ENCODE measurements around the gene EPN2. TPM values are rescaled to one million over a fixed set of nuclear protein-coding genes. Genes with fewer than 3 reads are reported as not detected.

Gene EPN2
- total and polyA plus RNA-seq, 2 experiments from 2014 or later: 19.0 to 35.9 TPM

DNA sequence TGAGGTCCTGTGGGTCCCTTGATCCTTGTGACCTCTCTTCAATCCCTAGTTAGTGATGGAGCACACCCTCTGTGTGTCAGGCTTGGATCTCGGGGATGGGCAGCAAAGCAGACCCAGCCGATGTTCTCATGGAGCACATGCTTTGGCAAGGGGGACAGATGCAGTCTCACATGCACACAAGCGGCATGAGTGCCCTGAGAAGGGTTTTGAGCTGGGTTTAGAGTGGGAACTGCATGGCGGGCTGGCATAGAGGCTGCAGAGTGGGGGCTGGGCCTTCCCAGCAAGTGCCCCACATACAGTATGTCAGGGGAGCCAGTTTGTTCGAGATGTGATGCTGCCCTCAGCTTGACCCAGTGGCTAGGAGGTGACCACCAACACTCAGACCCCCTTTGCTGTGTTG is 83.7 kb downstream of the EPN2 start:
- WGBS (ENCODE audit: low lambda C conversion rate, missing lambda C conversion rate): 96% methylated on average over 5 of the region's 5 CpGs
- H3K27me3 ChIP-seq: no peaks in the 10 kb centered on the region
- TF ChIP-seq EZH2 (IDR thresholded peaks at IDR 0.05; ENCODE audit: borderline replicate concordance) (no peak), EZH2phosphoT487 (IDR thresholded peaks at IDR 0.05; ENCODE audit: low read depth, severe bottlenecking, unreplicated experiment) (no peak)
- TF ChIP-seq, protein P1, sequence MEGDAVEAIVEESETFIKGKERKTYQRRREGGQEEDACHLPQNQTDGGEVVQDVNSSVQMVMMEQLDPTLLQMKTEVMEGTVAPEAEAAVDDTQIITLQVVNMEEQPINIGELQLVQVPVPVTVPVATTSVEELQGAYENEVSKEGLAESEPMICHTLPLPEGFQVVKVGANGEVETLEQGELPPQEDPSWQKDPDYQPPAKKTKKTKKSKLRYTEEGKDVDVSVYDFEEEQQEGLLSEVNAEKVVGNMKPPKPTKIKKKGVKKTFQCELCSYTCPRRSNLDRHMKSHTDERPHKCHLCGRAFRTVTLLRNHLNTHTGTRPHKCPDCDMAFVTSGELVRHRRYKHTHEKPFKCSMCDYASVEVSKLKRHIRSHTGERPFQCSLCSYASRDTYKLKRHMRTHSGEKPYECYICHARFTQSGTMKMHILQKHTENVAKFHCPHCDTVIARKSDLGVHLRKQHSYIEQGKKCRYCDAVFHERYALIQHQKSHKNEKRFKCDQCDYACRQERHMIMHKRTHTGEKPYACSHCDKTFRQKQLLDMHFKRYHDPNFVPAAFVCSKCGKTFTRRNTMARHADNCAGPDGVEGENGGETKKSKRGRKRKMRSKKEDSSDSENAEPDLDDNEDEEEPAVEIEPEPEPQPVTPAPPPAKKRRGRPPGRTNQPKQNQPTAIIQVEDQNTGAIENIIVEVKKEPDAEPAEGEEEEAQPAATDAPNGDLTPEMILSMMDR (IDR thresholded peaks at IDR 0.05; ENCODE audit: poor library complexity): no peak
- H3K79me2 ChIP-seq: no peaks in the 10 kb centered on the region
- H3K9me3 ChIP-seq (ENCODE audit: low read depth): no peaks in the 10 kb centered on the region
- no peaks in the 10 kb centered on the region for H3K36me3 ChIP-seq (replicated peaks; ENCODE audit: insufficient read depth, low read depth)
- peaks cover 5% of the 10 kb centered on the region for H3K4me1 ChIP-seq (ENCODE audit: insufficient read depth)
- H3K9me2 ChIP-seq (replicated peaks; ENCODE audit: insufficient read depth): no peaks in the 10 kb centered on the region
- H3K4me3 ChIP-seq: no peak overlapping the region
- H2AFZ ChIP-seq: no peak overlapping the region
- DNase-seq (ENCODE audit: low spot score): no peak
- H4K20me1 ChIP-seq (ENCODE audit: insufficient read depth, poor library complexity, severe bottlenecking): no peaks in the 10 kb centered on the region
- H3K4me2 ChIP-seq: no peak overlapping the region
- no peak overlapping the region for H3K27ac ChIP-seq

DNA sequence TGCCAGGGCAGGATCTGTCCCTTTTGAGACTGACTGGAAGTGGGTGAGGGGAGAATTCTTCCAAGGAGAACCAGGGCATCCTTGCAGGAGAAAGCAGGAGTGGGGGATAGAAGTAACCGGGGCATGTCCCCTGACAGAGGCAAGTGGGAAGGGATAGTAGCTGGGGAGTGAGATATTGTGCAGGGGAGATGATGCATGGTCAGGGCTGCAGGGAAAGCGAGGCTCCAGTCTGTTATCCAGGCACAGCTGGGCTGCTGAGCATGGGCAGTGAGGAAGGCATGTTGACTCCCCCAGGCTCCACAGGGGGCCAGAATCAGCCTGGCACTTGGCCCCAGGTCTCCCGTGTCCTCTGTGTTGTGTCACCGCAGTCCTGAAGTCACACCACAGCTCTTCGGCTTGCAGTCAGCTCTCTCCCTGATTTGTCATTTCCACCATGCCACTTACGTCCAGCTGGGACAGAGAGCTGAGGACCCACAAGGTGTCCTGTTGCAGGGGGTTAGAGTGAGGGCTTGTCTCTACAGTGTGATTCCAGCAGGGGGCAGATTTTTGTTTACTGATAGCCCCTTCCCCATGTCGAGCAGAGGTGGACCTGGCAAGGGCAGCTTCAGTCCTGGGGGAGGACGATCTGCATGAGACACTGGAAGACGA is 84.4 kb downstream of the EPN2 start:
- Histone ChIP-seq H3K36me3 (replicated peaks; ENCODE audit: insufficient read depth, low read depth) (no peaks in the 10 kb centered on the region), H3K9me3 (ENCODE audit: low read depth) (no peaks in the 10 kb centered on the region), H3K4me2 (no peak overlapping the region), H3K27me3 (no peaks in the 10 kb centered on the region), H3K9me2 (replicated peaks; ENCODE audit: insufficient read depth) (no peaks in the 10 kb centered on the region), H3K79me2 (no peaks in the 10 kb centered on the region), H3K4me1 (ENCODE audit: insufficient read depth) (peaks cover 5% of the 10 kb centered on the region), H3K4me3 (no peak overlapping the region), H3K27ac (no peak overlapping the region), H4K20me1 (ENCODE audit: insufficient read depth, poor library complexity, severe bottlenecking) (no peaks in the 10 kb centered on the region), H2AFZ (no peak overlapping the region)
- no peak for DNase-seq (ENCODE audit: low spot score)
- TF ChIP-seq, protein P1 (IDR thresholded peaks at IDR 0.05; ENCODE audit: poor library complexity): no peak
- TF ChIP-seq EZH2phosphoT487 (IDR thresholded peaks at IDR 0.05; ENCODE audit: low read depth, severe bottlenecking, unreplicated experiment): no peak
- no peak for TF ChIP-seq EZH2 (IDR thresholded peaks at IDR 0.05; ENCODE audit: borderline replicate concordance)
- 85% methylated on average over 9 of the region's 9 CpGs for WGBS (ENCODE audit: low lambda C conversion rate, missing lambda C conversion rate)

- Histone ChIP-seq H4K20me1 (ENCODE audit: insufficient read depth, poor library complexity, severe bottlenecking) (no peaks in the 10 kb centered on the region), H3K79me2 (no peaks in the 10 kb centered on the region), H3K9me2 (replicated peaks; ENCODE audit: insufficient read depth) (no peaks in the 10 kb centered on the region), H3K4me3 (no peak overlapping the region), H3K4me2 (no peak overlapping the region), H3K4me1 (ENCODE audit: insufficient read depth) (peaks cover under 1% of the 10 kb centered on the region), H3K27me3 (no peaks in the 10 kb centered on the region), H3K36me3 (replicated peaks; ENCODE audit: insufficient read depth, low read depth) (no peaks in the 10 kb centered on the region), H3K27ac (no peak overlapping the region), H3K9me3 (ENCODE audit: low read depth) (no peaks in the 10 kb centered on the region), H2AFZ (no peak overlapping the region)
- WGBS (ENCODE audit: low lambda C conversion rate, missing lambda C conversion rate): 96% methylated on average over 5 of the region's 5 CpGs
- no peak for DNase-seq (ENCODE audit: low spot score)
- TF ChIP-seq, protein P1 (IDR thresholded peaks at IDR 0.05; ENCODE audit: poor library complexity): no peak
- TF ChIP-seq EZH2phosphoT487 (IDR thresholded peaks at IDR 0.05; ENCODE audit: low read depth, severe bottlenecking, unreplicated experiment): no peak
- TF ChIP-seq EZH2 (IDR thresholded peaks at IDR 0.05; ENCODE audit: borderline replicate concordance): no peak
These were observed 85.0 kb downstream of the EPN2 start for GRCh38 chr17:19322129-19322505.

All from hepatocyte (in vitro differentiated cells).